ENCODE results near the gene MTMR3.
"Not testable (repeated sequence)": the region's sequence is repeated elsewhere in the genome, so short reads cannot be mapped to it uniquely, and the experiment has no call there.

The MTMR3 gene

DNA sequence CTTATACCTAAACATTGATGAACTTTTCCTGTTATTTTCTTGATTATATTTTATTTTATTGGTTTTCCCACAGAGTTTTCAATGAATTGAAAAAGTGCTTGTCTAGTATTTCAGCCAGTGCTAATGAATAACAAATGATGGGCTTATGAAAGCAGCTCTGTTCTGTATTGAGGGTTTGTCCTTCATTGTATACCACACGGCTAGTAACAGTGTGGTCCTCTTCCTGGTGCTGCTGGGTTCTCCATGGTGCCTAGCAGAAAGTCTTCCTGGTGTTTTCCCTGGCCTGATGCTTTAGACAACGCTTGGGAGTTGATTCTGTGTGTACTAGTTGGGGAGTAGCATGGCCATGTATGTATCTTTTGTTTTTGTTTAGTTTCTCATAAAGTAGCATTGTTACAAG lies 89.1 kb downstream of the MTMR3 start:
- TF ChIP-seq, protein P1, sequence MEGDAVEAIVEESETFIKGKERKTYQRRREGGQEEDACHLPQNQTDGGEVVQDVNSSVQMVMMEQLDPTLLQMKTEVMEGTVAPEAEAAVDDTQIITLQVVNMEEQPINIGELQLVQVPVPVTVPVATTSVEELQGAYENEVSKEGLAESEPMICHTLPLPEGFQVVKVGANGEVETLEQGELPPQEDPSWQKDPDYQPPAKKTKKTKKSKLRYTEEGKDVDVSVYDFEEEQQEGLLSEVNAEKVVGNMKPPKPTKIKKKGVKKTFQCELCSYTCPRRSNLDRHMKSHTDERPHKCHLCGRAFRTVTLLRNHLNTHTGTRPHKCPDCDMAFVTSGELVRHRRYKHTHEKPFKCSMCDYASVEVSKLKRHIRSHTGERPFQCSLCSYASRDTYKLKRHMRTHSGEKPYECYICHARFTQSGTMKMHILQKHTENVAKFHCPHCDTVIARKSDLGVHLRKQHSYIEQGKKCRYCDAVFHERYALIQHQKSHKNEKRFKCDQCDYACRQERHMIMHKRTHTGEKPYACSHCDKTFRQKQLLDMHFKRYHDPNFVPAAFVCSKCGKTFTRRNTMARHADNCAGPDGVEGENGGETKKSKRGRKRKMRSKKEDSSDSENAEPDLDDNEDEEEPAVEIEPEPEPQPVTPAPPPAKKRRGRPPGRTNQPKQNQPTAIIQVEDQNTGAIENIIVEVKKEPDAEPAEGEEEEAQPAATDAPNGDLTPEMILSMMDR (conservative IDR thresholded peaks at IDR 0.05; ENCODE audit: low read depth, low read length), result no peak
- Histone ChIP-seq H3K27me3 (ENCODE audit: insufficient read depth, low read depth) (no peaks in the 10 kb centered on the region), H3K79me2 (ENCODE audit: insufficient read depth, low read depth) (no peaks in the 10 kb centered on the region), H3K36me3 (ENCODE audit: insufficient read depth) (no peaks in the 10 kb centered on the region), H3K9ac (no peak overlapping the region), H3K27ac (no peak overlapping the region), H3K4me3 (IDR thresholded peaks at IDR 0.05; ENCODE audit: insufficient read depth, low read depth, low read length) (no peak overlapping the region), H3K4me1 (ENCODE audit: low read depth, poor library complexity, severe bottlenecking) (no peaks in the 10 kb centered on the region), H4K20me1 (ENCODE audit: insufficient read depth) (no peaks in the 10 kb centered on the region), H3K4me2 (no peak overlapping the region), H2AFZ (ENCODE audit: low read depth) (no peak overlapping the region)

DNA sequence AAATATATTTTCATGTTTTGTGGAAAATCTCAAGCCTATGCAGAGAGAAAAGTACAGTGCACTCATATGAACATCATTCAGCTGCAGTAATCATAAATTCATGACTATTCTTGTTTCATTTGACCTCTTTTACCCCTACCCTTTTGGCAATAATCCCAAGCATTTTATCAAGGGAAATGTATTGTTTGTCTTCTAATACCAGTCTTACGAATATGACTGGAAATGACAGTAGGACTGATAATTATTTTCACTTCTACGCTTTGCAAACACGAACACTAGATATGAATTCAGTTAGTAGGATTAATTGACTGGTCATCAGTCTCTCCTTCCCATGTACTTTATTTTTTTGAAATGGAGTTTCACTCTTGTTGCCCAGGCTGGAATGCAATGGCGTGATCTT lies 90.3 kb downstream of the MTMR3 start:
- Histone ChIP-seq H3K9ac (no peak overlapping the region), H3K79me2 (ENCODE audit: insufficient read depth, low read depth) (no peaks in the 10 kb centered on the region), H3K4me1 (ENCODE audit: low read depth, poor library complexity, severe bottlenecking) (no peaks in the 10 kb centered on the region), H3K4me2 (no peak overlapping the region), H3K27ac (no peak overlapping the region), H3K4me3 (IDR thresholded peaks at IDR 0.05; ENCODE audit: insufficient read depth, low read depth, low read length) (no peak overlapping the region), H2AFZ (ENCODE audit: low read depth) (no peak overlapping the region), H3K27me3 (ENCODE audit: insufficient read depth, low read depth) (no peaks in the 10 kb centered on the region), H4K20me1 (ENCODE audit: insufficient read depth) (no peaks in the 10 kb centered on the region), H3K36me3 (ENCODE audit: insufficient read depth) (no peaks in the 10 kb centered on the region)
- TF ChIP-seq, protein P1 (conservative IDR thresholded peaks at IDR 0.05; ENCODE audit: low read depth, low read length), result no peak

DNA sequence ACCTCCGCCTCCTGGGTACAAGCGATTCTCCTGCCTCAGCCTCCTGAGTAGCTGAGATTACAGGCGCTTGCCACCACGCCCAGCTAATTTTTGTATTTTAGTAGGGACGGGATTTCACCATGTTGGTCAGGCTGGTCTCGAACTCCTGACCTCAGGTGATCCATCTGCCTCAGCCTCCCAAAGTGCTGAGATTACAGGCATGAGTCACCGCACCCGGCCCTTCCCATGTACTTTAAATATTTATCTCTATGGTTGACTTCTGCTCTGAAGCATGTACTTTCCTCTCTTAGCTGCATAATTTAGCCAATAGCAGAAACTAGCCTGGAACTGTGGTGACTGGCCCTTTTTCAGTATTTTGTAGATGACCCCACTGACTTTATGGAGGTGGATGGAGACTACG lies 90.7 kb downstream of the MTMR3 start:
- H3K4me1 ChIP-seq (ENCODE audit: low read depth, poor library complexity, severe bottlenecking); H4K20me1 ChIP-seq (ENCODE audit: insufficient read depth); H3K27ac ChIP-seq; H3K79me2 ChIP-seq (ENCODE audit: insufficient read depth, low read depth); H3K4me3 ChIP-seq (IDR thresholded peaks at IDR 0.05; ENCODE audit: insufficient read depth, low read depth, low read length); H3K9ac ChIP-seq; H3K27me3 ChIP-seq (ENCODE audit: insufficient read depth, low read depth); H3K4me2 ChIP-seq; H2AFZ ChIP-seq (ENCODE audit: low read depth); H3K36me3 ChIP-seq (ENCODE audit: insufficient read depth): not testable (repeated sequence)

DNA sequence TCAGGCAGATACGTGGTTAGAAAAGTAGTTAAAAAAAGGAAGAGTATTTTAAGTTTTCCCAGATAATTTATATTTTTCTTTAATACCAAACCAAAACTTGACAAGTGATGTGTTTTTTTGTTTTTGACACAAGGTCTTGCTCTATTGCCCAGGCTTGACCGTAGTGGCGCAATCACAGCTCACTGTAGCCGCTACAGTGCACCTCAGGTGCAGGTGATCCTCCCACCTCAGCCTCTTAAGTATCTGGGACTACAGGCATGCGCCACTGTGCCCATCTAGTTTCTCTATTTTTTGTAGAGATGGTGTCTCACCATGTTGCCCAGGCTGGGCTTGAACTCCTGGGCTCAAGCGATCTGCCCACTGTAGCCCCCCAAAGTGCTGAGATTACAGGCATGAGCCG lies 92.5 kb downstream of the MTMR3 start:
- no peak overlapping the region for H3K4me3 ChIP-seq (IDR thresholded peaks at IDR 0.05; ENCODE audit: insufficient read depth, low read depth, low read length)
- H3K4me2 ChIP-seq, result no peak overlapping the region
- H4K20me1 ChIP-seq (ENCODE audit: insufficient read depth), result no peaks in the 10 kb centered on the region
- H3K79me2 ChIP-seq (ENCODE audit: insufficient read depth, low read depth), result no peaks in the 10 kb centered on the region
- H3K9ac ChIP-seq, result no peak overlapping the region
- H3K27me3 ChIP-seq (ENCODE audit: insufficient read depth, low read depth), result no peaks in the 10 kb centered on the region
- H3K4me1 ChIP-seq (ENCODE audit: low read depth, poor library complexity, severe bottlenecking), result no peaks in the 10 kb centered on the region
- TF ChIP-seq, protein P1 (conservative IDR thresholded peaks at IDR 0.05; ENCODE audit: low read depth, low read length), result no peak
- no peak overlapping the region for H3K27ac ChIP-seq
- no peaks in the 10 kb centered on the region for H3K36me3 ChIP-seq (ENCODE audit: insufficient read depth)
- H2AFZ ChIP-seq (ENCODE audit: low read depth), result no peak overlapping the region

DNA sequence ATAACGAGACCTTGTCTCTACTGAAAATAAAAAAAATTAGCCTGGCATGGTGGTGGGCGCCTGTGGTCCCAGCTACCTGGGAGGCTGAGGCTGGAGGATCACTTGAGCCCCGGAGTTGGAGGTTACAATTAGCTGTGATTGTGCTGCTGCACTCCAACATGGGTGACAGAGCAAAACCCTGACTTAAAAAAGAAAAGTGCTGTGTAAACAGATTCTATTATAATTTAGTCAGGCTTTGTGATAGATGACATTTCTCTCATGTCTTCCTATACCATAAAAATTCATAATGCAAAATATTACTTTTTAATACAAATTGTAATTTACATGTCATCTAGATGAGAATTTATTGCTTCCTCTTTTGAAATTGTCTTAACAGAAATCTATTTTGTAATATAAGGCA lies 94.1 kb downstream of the MTMR3 start:
- H3K4me2 ChIP-seq, result no peak overlapping the region
- no peaks in the 10 kb centered on the region for H3K4me1 ChIP-seq (ENCODE audit: low read depth, poor library complexity, severe bottlenecking)
- TF ChIP-seq, protein P1 (conservative IDR thresholded peaks at IDR 0.05; ENCODE audit: low read depth, low read length), result no peak
- no peak overlapping the region for H3K27ac ChIP-seq
- no peaks in the 10 kb centered on the region for H3K36me3 ChIP-seq (ENCODE audit: insufficient read depth)
- no peak overlapping the region for H3K4me3 ChIP-seq (IDR thresholded peaks at IDR 0.05; ENCODE audit: insufficient read depth, low read depth, low read length)
- H3K27me3 ChIP-seq (ENCODE audit: insufficient read depth, low read depth), result no peaks in the 10 kb centered on the region
- H4K20me1 ChIP-seq (ENCODE audit: insufficient read depth), result no peaks in the 10 kb centered on the region
- H2AFZ ChIP-seq (ENCODE audit: low read depth), result no peak overlapping the region
- H3K79me2 ChIP-seq (ENCODE audit: insufficient read depth, low read depth), result no peaks in the 10 kb centered on the region
- H3K9ac ChIP-seq, result no peak overlapping the region
